ENCODE measurements around the gene KRT14. TPM values are rescaled to one million over a fixed set of nuclear protein-coding genes. Genes with fewer than 3 reads are reported as not detected.

KRT14 gene
- total and polyA plus RNA-seq, 2 donors (not counting 1 experiment from before 2014, with no cell fraction given), result 0.94 TPM; not detected in 1

DNA sequence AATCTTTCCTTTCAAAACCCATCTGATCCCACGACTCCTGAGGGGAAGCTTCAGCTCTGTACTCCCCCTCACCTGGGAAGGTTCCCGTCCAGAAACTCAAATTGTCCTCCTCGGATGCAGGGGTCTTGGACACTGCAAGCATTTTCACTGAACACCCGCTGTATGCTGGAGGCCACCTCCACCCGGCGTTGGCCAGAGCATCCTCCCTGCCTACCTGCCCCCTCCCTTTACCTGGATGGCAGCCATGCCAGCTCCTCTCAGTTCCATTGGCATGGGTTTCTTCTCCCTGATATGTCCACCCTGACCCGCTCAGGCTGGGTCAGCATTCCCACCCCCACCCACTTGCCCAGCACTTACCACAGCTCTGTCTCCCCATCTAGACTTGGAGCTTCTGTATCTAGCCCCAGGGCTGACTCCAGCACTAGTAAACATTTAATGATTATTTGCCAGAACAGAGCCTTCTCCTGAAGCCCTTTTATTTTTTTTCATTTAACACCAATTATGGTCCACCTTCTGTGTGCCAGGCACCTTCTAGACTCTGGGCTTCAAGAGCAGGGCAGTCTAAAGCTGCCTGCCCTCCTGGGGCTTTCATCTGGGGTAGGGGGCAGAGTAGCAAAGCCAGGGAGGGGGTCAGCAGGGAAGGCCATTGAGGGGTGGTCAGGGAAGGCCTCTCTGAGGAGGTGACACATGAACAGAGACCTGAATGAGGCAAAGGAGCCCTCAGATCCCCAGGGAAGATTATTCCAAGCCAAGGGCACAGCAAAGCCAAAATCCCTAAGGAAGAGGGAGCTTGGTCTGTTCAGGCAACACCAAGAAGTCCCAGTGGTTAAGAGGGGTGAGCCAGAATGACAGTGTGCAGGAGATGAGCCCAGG, 49.7 kb downstream of the KRT14 start:
- H3K27ac ChIP-seq (ENCODE audit: insufficient read depth, low read length), result no peak overlapping the region
- no peaks in the 10 kb centered on the region for H4K20me1 ChIP-seq (ENCODE audit: control insufficient read depth, extremely low read depth, insufficient read depth, low read length)
- H3K27me3 ChIP-seq (ENCODE audit: control insufficient read depth, insufficient read depth, low read length), result no peaks in the 10 kb centered on the region
- no peaks in the 10 kb centered on the region for H3K36me3 ChIP-seq (ENCODE audit: control insufficient read depth, insufficient read depth, low read length)
- H2AFZ ChIP-seq (ENCODE audit: low read length), result no peak overlapping the region
- TF ChIP-seq EZH2 (IDR thresholded peaks at IDR 0.05; ENCODE audit: low read length, missing control alignments), result no peak
- TF ChIP-seq, protein P1, sequence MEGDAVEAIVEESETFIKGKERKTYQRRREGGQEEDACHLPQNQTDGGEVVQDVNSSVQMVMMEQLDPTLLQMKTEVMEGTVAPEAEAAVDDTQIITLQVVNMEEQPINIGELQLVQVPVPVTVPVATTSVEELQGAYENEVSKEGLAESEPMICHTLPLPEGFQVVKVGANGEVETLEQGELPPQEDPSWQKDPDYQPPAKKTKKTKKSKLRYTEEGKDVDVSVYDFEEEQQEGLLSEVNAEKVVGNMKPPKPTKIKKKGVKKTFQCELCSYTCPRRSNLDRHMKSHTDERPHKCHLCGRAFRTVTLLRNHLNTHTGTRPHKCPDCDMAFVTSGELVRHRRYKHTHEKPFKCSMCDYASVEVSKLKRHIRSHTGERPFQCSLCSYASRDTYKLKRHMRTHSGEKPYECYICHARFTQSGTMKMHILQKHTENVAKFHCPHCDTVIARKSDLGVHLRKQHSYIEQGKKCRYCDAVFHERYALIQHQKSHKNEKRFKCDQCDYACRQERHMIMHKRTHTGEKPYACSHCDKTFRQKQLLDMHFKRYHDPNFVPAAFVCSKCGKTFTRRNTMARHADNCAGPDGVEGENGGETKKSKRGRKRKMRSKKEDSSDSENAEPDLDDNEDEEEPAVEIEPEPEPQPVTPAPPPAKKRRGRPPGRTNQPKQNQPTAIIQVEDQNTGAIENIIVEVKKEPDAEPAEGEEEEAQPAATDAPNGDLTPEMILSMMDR (conservative IDR thresholded peaks at IDR 0.05 in 1 of 2, IDR thresholded peaks at IDR 0.05 in 1 of 2; ENCODE audit: low read depth in 1 of 2, low read length in 2 of 2), result no peak
- H3K79me2 ChIP-seq (ENCODE audit: control insufficient read depth, insufficient read depth, low read length), result no peaks in the 10 kb centered on the region
- no peak overlapping the region for H3K9ac ChIP-seq (ENCODE audit: insufficient read depth, low read length)
- DNase-seq (ENCODE audit: low read depth in 2 of 2), result no peak
- no peaks in the 10 kb centered on the region for H3K9me3 ChIP-seq (ENCODE audit: control insufficient read depth, insufficient read depth, low read depth, low read length)
- H3K4me2 ChIP-seq (ENCODE audit: extremely low read depth, insufficient read depth, low read length), result no peak overlapping the region
- H3K4me1 ChIP-seq (ENCODE audit: control insufficient read depth, extremely low read depth, insufficient read depth, low read length), result peaks cover 4% of the 10 kb centered on the region
- no peak overlapping the region for H3K4me3 ChIP-seq (replicated peaks in 1 of 4; ENCODE audit: control extremely low read depth in 1 of 4, insufficient read depth in 1 of 4, low read depth in 3 of 4, low read length in 4 of 4)

DNA sequence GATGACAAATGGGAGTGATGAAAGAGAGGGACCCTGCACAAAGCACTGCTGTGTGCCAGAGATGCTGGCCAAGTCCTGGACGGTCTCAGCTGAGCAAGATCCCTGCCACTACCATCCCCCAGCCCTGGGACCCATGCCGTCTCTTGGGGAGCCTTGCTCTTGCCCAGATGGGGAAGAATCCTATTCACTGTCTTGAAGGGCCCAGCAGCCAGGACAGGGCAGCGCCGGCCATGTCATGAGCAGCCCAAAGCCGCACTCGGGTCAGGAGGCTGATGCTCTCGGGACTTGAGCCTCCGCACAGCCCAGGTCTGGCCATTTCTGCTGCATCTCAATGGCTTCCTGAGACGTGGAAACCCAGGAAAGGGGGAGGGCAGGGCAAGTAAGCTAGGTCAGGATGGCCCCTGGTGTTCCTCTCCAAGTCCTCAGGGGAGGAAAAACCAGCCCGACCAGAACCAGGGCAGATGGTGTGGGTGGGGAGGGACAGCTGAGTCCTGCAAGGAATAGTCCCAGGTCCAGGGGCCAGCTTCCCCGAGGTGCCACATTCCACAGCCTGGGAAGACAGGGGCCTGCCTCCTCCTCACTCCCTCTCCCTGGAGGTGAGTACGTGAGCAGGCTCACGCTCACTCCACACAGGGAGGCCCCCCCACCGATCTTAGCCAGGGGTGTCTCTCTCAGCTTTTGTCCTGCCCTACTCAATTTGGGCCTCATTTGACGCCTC, 50.8 kb downstream of the KRT14 start:
- H3K4me1 ChIP-seq (ENCODE audit: control insufficient read depth, extremely low read depth, insufficient read depth, low read length), result peaks cover 4% of the 10 kb centered on the region
- no peak overlapping the region for H3K27ac ChIP-seq (ENCODE audit: insufficient read depth, low read length)
- H3K4me3 ChIP-seq (replicated peaks in 1 of 4; ENCODE audit: control extremely low read depth in 1 of 4, insufficient read depth in 1 of 4, low read depth in 3 of 4, low read length in 4 of 4), result no peak overlapping the region
- H3K9me3 ChIP-seq (ENCODE audit: control insufficient read depth, insufficient read depth, low read depth, low read length), result no peaks in the 10 kb centered on the region
- H4K20me1 ChIP-seq (ENCODE audit: control insufficient read depth, extremely low read depth, insufficient read depth, low read length), result no peaks in the 10 kb centered on the region
- H2AFZ ChIP-seq (ENCODE audit: low read length), result no peak overlapping the region
- DNase-seq (ENCODE audit: low read depth in 2 of 2), result no peak
- no peak overlapping the region for H3K9ac ChIP-seq (ENCODE audit: insufficient read depth, low read length)
- H3K27me3 ChIP-seq (ENCODE audit: control insufficient read depth, insufficient read depth, low read length), result no peaks in the 10 kb centered on the region
- no peak for TF ChIP-seq EZH2 (IDR thresholded peaks at IDR 0.05; ENCODE audit: low read length, missing control alignments)
- TF ChIP-seq, protein P1 (conservative IDR thresholded peaks at IDR 0.05 in 1 of 2, IDR thresholded peaks at IDR 0.05 in 1 of 2; ENCODE audit: low read depth in 1 of 2, low read length in 2 of 2), result no peak
- H3K36me3 ChIP-seq (ENCODE audit: control insufficient read depth, insufficient read depth, low read length), result no peaks in the 10 kb centered on the region
- no peak overlapping the region for H3K4me2 ChIP-seq (ENCODE audit: extremely low read depth, insufficient read depth, low read length)
- H3K79me2 ChIP-seq (ENCODE audit: control insufficient read depth, insufficient read depth, low read length), result no peaks in the 10 kb centered on the region

DNA sequence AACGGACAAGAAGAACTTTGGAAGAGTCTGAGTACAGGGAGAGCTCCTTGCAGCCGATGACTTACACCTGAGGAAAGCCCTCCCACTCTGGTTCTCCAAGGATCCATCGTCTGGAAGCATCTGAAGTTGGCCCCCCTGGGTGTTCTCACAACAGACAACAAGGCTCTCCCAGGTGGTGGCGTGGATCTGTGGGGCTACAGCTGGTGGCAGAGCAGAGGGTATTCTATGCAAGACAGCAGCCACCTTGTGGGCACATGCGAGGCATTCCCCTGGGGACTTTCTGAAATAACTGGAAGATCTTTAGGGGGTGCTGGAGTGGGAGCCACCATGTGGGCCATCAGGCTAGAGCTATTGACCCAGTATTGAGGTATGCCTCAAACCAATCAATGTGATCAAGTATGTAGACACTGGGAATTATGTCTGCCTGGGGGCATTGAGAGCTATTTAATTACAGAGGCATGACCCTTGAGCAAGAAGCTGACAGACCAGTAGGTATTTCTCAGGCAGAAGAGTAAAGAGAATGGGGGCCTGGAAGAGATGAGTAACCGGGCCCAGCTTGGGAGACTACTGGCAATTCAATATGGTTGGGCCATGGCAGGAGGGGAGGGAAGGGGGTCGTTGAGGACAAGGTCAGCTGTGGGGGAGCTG, 51.7 kb downstream of the KRT14 start:
- H2AFZ ChIP-seq (ENCODE audit: low read length), result no peak overlapping the region
- H3K4me2 ChIP-seq (ENCODE audit: extremely low read depth, insufficient read depth, low read length), result no peak overlapping the region
- H3K9me3 ChIP-seq (ENCODE audit: control insufficient read depth, insufficient read depth, low read depth, low read length), result no peaks in the 10 kb centered on the region
- H3K4me1 ChIP-seq (ENCODE audit: control insufficient read depth, extremely low read depth, insufficient read depth, low read length), result peaks cover 5% of the 10 kb centered on the region
- H3K27ac ChIP-seq (ENCODE audit: insufficient read depth, low read length), result no peak overlapping the region
- H3K9ac ChIP-seq (ENCODE audit: insufficient read depth, low read length), result no peak overlapping the region
- no peaks in the 10 kb centered on the region for H3K36me3 ChIP-seq (ENCODE audit: control insufficient read depth, insufficient read depth, low read length)
- H3K79me2 ChIP-seq (ENCODE audit: control insufficient read depth, insufficient read depth, low read length), result no peaks in the 10 kb centered on the region
- DNase-seq (ENCODE audit: low read depth in 2 of 2), result no peak
- TF ChIP-seq, protein P1 (conservative IDR thresholded peaks at IDR 0.05 in 1 of 2, IDR thresholded peaks at IDR 0.05 in 1 of 2; ENCODE audit: low read depth in 1 of 2, low read length in 2 of 2), result no peak
- no peaks in the 10 kb centered on the region for H4K20me1 ChIP-seq (ENCODE audit: control insufficient read depth, extremely low read depth, insufficient read depth, low read length)
- H3K27me3 ChIP-seq (ENCODE audit: control insufficient read depth, insufficient read depth, low read length), result no peaks in the 10 kb centered on the region
- no peak overlapping the region for H3K4me3 ChIP-seq (replicated peaks in 1 of 4; ENCODE audit: control extremely low read depth in 1 of 4, insufficient read depth in 1 of 4, low read depth in 3 of 4, low read length in 4 of 4)

Measured in fibroblast of lung (primary cell).